HG02678 (cell line): ENCODE measurements around the gene KHSRP.
A peak's percentile ranks its signal among the peaks of the same experiment; 100 is the strongest.
"Not testable (repeated sequence)": the region's sequence is repeated elsewhere in the genome, so short reads cannot be mapped to it uniquely, and the experiment has no call there.

Source experiments
- ATAC-seq: cut with Tn5 transposase; IDR thresholded peaks from one replicate; pipeline ENCODE4 v1.9.1; 2021; ENCODE audit warnings: mild to moderate bottlenecking, moderate library complexity; ENCODE audit not compliant: unreplicated experiment

Gene KHSRP

GRCh38 chr19:6451583-6452222, 27.1 kb upstream of the KHSRP start:
- no peak for ATAC-seq

GRCh38 chr19:6450166-6450565, 25.6 kb upstream of the KHSRP start:
- no peak for ATAC-seq

DNA sequence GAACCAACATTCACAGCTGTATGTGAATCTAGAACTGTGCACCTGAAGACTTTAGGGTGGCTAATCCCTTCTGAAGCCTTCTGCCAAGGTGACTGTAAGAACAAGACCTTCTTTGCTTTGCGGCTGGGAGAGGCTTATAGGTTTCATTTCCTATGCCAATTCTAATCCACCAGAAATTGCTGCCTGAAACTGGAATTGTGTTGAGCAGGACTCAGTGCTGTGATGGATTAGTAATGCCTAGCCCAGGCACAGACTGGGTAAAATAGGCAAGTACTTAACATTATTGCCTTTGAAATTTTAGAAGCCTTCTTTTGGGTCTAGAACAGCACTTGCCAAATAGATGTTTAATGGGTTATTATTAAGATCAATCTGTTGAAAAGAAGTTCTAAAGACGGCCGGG, 23.4 kb upstream of the KHSRP start:
- ATAC-seq: no peak

- ATAC-seq: no peak
Measured at GRCh38 chr19:6446452-6446851, 21.8 kb upstream of the KHSRP start.

GRCh38 chr19:6443986-6444385, 19.4 kb upstream of the KHSRP start:
- no peak for ATAC-seq

- ATAC-seq: no peak
Measured at GRCh38 chr19:6442087-6442688, 17.6 kb upstream of the KHSRP start.

GRCh38 chr19:6440905-6441304, 16.3 kb upstream of the KHSRP start:
- no peak for ATAC-seq

DNA sequence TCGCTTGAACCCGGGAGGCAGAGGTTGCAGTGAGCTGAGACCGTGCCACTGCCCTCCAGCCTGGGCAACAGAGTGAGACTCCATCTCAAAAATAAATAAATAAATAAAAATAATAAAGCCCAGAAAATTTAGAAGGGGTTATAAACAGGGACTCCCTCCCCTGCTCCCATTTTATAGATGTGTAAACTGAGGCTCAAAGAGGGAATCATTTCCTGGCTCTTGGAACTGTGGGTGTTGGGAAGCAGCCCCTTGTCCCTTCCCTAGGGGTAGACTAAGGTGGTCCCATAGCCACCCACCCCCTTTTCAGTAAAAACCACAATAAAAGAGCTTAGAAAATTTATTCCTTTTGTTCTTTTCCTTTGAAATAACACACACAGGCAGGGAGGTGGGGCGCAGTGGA, 15.1 kb upstream of the KHSRP start:
- ATAC-seq: no peak

DNA sequence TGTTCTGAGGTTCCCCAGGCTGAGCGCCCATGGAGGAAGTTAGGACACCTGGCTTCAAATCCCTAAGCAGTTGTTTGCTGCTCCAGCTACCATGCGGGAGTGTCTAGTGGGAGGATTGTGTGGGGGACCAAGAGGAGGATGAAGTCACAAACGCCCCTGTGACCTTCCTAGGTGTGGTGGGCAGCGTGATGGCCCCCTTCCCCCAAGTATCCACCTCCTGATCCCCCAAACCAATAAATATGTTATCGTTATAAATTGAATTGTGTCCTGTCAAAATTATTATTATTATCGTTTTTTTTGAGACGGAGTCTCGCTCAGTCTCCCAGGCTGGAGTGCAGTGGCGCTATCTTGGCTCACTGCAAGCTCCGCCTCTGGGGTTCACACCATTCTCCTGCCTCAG, 9.1 kb upstream of the KHSRP start, which contains the start of gene SLC25A41:
Gene SLC25A41 (minus strand): TSS at position 101 of the 400 bp plus-strand sequence. CDS start 70 bp downstream, at position 31.
- ATAC-seq: no peak

DNA sequence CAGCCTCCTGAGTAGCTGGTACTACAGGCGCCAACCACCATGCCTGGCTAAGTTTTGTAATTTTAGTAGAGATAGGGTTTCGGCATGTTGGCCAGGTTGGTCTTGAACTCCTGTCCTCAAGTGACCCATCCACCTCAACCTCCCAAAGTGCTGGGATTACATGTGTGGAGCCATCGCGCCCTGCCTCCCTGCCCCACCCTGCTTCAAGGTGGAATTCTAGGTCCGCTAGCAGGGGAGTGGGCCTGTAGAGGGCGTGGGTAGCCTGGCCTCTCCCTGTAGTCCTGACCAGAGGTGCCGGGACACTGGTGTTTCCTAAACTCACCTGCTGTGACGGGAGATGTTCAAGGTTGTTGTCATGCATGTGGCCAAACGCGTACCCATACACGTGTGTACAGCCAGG, 8.6 kb upstream of the KHSRP start:
- ATAC-seq: no peak

DNA sequence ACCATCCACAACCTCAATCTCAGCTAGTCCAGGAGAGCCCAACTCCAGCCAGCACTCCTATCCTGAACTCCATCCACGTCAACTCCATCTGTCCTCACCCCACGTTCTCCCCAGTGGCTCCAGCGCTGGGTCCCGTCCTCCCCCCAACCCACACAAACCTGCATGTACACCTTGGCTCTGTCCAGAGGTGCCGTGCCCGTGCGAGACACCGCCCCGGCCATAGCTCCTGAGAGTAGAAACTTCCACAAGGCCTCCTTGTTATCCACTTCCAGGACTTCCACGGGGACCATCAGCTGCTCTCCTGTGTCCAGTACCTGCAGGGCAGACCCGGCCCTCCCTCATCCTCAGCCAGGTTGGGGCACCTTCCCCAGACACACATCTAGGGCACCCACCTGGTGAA, 7.3 kb upstream of the KHSRP start:
- no peak for ATAC-seq

DNA sequence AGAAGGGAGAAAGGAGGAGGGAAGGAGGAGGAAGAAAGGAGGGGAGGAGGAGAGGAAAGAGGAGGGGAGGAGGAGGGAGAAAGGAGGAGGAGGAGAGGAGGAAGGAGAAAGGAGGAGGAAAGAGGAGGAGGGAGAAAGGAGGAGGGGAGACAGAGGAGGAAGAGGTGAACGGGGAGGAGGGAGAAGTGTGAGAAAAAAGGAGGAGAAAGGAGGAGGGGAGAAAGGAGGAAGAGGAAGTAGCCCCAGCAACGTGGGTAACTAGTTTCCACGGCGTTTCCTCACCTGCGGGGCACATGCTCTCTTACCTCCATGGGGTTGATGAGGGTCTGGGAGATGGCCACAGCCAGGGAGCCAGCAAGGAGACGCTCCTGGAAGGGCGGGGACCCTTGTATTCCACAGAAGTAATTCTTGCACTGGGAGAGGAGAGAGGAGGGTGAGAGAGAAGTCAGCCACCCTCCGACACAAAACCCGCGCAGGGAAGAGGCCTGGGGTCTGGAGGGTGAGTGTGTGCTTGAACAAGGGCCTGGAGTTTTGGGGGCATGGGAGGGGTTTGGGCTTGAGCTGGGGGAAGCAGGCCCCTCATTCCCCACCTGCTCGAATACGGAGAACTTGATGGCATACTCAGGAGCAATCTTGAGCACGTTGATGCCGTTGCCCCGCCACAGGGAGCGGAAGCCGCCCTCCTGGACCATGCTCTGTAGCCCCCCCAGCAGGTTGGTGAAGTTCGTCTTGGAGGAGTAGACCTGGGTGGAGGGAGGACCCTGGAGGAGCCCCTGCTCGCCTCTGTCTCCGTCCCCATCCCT, 5.0 kb upstream of the KHSRP start:
- no peak for ATAC-seq

DNA sequence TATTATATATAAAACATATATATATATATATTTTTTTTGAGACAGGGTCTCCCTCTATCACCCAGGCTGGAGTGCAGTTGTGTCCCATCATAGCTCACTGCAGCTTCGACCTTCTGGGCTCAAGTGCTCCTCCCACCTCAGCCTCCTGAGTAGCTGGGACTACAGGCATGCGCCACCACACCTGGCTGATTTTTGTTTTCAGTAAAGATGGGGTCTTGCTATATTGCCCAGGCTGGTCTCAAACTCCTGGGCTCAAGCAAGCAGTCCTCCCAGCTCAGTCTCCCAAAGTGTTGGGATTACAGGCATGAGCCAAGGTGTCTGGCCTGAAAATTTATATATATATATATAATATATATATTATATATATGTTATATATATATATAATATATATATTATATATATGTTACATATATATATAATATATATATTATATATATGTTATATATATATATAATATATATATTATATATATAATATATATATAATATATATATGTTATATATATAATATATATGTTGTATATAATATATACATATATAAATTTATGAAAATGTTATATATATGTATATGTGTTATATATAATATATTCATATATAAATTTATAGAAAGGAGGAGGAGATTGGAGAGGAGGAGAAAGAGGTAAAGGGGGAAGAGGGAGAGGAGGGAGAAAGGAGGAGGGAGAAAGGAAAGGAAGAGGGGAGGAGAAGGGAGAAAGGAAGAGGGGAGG, 4.2 kb upstream of the KHSRP start:
- not testable (repeated sequence) for ATAC-seq

- ATAC-seq: no peak
Measured at GRCh38 chr19:6427131-6427530, 2.5 kb upstream of the KHSRP start.

DNA sequence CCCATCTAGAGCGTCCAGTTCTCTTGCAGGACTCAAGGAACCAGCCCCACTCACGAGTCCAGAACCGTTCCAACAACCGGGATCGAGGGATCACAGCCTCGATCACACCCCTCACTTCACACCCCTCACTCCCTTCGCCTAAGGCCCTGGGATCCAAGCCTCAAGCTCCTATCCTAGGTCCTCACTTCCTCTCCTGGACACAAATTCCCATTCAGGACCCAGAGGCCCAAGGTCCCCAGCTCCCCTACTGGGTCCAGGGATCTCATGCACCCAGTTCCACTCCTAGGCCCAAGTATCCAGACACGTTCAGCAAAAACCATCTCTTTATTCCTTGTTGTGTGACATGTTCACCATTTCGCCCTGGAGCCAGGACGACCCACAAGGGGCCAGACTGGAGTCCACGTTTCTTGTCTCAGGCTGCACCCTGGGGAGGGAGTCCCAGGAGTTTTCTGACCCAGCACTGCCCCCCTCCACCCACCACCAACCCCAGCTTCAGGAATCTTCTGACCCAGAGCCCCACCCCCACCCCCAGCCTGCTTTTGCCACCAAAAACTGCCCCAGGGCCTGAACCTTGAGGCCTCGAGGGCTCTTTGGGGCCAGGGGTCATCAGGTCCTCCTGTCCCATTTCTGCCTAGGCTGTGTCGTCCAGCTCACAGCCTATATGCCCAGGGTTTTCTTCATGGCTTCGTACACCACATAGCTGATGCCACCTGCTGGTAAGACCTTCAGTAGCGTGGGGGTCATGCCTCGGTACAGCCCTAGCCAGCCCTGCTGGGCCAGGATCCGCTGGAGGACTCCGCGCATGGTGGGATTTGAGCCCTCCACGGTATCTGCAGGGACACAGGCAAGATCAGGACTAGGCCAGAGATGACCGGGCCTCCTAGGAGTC, 1.4 kb upstream of the KHSRP start:
- no peak for ATAC-seq

DNA sequence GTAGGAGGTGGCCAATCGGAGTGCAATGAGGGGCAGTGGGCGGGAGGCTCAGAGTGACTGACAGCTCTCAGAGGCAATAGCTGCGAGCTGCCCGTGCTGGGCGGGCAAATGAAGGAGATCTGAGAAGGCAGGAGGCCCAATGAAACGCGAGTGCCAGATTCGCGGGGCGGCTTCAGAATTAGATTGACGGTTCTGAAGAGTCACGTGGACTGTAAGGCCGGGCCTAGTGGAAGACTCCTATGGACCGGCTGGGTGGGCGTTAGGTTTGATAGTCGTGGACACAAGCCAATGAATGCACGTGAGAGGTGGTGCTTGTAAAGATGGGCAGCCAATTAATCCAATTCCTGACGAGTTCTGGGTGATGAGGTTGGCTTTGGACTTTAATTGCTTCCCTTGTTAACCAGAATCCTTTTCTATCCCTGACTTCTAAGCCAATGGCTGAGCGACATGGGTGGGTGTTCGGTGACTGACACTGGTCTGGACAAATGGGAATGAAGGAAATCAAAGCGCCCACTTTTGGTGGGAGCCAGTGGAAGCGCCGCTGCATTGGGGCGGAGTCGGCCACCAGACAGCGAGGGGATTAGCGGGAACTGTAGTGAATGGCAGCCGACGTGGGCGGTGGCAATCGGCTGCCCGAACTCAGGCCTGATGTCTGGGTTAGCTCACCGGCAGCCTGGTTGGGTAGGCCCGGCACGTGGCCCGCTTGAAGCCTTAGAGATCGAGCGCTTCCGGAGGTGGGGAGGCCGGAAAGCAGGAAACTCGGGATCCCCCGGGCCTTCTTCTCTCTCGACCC, 524 bp upstream of the KHSRP start:
- peak; percentile 84 for ATAC-seq

GRCh38 chr19:6423499-6424194, 964 bp downstream of the KHSRP start:
- ATAC-seq: no peak

GRCh38 chr19:6421075-6422014, 3.3 kb downstream of the KHSRP start:
- ATAC-seq: no peak
